Measurements from ENCODE around the gene RGMA.

DNA sequence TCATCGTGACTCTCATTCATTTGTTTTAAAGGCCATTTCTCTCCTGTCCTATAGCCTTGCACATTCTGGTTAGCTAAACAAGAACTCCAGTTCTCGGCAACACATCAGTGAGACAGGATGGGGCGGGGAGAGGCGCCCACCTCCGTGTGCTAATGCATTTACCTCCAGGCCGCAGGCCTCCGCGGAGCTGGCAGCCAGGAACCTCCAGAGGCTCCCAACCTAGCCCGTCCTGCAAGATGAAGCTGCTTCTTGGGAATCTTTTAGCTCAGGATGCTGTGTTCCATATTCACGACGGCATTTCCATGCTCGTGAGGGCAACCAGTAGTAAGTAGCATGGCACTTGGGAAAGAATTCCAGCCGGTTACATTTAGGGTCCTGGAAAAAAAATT, 47.9 kb downstream of the RGMA start:
- TF ChIP-seq, protein P1, sequence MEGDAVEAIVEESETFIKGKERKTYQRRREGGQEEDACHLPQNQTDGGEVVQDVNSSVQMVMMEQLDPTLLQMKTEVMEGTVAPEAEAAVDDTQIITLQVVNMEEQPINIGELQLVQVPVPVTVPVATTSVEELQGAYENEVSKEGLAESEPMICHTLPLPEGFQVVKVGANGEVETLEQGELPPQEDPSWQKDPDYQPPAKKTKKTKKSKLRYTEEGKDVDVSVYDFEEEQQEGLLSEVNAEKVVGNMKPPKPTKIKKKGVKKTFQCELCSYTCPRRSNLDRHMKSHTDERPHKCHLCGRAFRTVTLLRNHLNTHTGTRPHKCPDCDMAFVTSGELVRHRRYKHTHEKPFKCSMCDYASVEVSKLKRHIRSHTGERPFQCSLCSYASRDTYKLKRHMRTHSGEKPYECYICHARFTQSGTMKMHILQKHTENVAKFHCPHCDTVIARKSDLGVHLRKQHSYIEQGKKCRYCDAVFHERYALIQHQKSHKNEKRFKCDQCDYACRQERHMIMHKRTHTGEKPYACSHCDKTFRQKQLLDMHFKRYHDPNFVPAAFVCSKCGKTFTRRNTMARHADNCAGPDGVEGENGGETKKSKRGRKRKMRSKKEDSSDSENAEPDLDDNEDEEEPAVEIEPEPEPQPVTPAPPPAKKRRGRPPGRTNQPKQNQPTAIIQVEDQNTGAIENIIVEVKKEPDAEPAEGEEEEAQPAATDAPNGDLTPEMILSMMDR (IDR thresholded peaks at IDR 0.05), result no peak
- TF ChIP-seq EZH2 (IDR thresholded peaks at IDR 0.05; ENCODE audit: borderline replicate concordance, insufficient read depth, low read depth, low read length, poor library complexity, severe bottlenecking), result no peak
